Stimulated activated CD8-positive, alpha-beta memory T cell treated with anti-CD3 and anti-CD28 coated beads, Interleukin-15, amount 100 ng/mL, for 1 hour (primary cell): ENCODE measurements around the gene CCR7.

Source experiments
- DNase-seq: peaks from one replicate; pipeline ENCODE4 v3.0.0-alpha.2; 2020; ENCODE audit warnings: low read depth

Gene CCR7

GRCh38 chr17:40535924-40536294 lies 29.4 kb downstream of the CCR7 start:
- no peak for DNase-seq

- no peak for DNase-seq
These were observed 29.8 kb downstream of the CCR7 start for GRCh38 chr17:40535438-40535837.

GRCh38 chr17:40534371-40535189 lies 30.7 kb downstream of the CCR7 start:
- DNase-seq: no peak

- DNase-seq: no peak
These were observed 31.4 kb downstream of the CCR7 start for GRCh38 chr17:40533896-40534295.

DNA sequence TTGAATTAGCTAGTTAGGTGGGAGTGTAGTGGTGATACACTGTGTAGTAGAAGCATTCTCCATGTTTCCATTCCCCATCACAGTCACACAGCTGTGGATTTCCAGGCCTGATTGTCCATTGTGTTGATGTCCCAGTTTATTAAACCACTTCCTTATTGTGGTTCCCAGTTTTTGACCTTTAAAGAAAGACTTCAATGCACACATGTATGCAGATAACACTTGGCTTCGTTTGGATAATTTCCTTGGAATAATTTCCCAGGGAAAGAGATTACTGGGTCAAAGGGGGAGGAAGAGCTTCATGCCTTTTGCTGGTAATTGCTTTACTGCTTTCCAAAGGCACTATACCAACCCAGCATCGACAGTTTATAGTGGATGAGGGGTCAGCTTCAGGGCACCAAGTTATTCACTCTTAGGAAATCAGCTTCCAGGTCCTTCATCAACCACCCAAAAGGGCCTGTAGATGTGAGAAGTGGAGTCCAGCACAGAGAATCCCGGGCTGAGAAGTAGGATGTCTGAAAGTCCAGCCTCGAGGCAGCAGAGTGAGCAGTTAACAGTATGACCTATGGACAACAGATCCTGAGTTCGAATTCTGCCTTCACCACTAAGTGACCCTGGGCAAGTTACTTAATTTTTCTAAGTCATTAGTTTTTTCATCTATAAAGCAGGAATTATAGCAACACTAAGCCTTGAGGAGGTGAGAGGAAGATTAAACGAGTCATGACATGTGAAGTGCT lies 32.6 kb downstream of the CCR7 start:
- DNase-seq: no peak

GRCh38 chr17:40531051-40531991 lies 34.0 kb downstream of the CCR7 start:
- no peak for DNase-seq

DNA sequence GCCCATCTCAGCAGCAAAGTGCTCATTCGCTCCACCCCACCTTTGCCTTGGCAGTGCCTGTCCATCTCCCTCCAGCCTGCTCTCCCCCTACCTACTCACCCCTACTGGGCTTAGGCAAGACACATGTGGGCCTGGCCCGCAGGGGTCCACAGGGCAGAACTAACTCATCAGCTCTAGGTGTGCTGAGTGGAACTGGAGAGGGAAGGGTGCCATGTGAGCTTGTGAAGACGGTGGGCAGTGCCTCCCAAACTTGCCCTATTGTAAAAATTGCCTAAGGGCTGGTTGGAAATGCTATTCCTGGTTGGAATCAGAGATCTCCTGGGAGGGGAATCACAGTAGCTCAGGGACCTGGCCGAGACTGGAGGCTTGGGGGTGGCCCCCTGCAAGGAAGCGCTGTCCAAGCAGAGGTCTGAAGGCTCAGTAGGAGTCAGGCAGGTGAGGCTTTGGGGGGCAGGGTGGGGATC lies 34.7 kb downstream of the CCR7 start:
- no peak for DNase-seq

DNA sequence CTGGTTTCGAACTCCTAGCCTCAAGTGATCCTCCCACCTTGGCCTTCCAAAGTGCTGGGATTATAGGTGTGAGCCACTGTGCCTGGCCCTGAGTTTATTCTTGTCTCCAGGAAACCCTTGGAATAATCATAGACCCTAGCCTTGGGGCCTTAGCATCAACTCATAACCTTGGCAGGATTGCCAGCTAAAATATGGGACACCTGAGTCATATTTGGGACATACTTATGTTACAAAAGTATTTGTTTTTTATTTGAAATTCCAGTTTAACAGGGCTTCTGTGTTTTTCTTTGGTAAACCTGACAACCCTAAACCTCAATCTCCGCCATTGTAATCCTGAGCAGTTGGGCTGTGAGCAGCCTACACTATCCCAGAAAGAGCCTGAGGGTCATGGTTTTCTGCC lies 35.3 kb downstream of the CCR7 start:
- DNase-seq: no peak

GRCh38 chr17:40528692-40529417 lies 36.4 kb downstream of the CCR7 start:
- no peak for DNase-seq

DNA sequence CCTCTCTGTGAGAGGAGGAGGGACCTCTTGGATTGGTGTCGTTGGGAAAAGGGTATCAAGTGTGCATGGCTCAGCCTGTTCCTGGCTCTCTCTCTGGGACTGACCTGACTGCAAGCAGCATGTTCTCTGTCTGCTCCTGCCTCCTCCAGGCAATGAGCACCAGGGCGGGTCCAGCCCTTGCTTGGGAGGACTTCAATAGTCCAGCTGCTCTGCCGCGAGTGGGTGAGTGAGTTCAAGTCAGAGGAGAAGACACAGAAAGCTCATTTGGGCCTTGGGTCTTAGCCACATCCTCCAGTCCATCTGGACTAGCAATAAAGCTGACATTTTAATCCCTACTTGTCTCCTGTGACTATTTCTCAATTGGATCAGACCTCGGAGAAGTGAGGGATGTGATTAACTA lies 38.6 kb downstream of the CCR7 start:
- no peak for DNase-seq

- DNase-seq: no peak
These were observed 40.0 kb downstream of the CCR7 start for GRCh38 chr17:40525294-40525693.

DNA sequence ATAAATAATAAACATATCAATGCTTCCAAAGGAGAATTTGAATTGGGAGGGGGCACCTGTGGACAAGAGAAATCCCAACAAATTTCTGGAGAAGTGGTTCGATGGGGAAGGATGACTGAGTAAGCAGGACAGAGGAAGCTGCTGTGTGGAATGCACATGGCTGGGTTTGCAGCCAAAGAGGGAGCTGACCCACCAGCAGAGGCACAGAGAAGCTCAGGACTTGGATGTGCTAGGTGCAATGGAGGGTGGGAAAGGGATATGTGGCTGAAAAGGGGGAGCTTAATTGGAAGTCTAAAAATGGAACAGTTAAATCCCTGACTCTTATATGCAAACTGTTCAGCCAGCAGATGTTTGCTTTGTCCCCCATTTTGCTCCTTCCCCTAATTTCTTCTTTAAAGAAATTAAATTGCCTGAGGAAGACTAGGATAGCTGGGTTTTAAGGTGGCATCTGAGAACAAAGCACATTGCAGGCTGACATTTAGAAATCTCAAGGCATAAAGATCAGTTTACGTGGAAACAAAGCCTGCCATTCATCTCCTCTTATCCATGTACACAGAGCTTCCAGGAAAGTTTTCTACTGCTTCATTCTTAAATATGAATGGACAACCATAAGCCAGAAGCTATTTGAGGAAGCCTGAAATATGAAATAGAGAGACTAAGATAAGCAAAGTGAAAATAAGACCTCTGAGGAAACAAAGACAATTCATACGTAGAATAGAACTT lies 40.9 kb downstream of the CCR7 start:
- no peak for DNase-seq

DNA sequence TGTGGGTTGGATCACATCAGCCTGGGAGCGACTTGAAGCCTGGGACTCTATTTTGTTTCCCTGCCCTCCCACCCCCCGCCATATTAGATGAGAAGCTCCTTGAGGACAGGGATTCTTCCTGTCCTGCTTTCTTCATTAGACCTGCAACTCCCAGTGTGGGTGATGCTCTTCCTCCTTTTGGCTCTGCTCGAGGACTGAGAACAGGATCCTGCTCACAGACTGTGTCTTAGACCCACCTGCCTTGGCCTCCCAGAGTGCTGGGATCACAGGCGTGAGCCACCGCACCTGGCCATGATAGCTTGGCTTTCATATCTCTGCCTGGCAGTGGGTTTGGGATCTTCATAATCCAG lies 42.3 kb downstream of the CCR7 start:
- DNase-seq: no peak

DNA sequence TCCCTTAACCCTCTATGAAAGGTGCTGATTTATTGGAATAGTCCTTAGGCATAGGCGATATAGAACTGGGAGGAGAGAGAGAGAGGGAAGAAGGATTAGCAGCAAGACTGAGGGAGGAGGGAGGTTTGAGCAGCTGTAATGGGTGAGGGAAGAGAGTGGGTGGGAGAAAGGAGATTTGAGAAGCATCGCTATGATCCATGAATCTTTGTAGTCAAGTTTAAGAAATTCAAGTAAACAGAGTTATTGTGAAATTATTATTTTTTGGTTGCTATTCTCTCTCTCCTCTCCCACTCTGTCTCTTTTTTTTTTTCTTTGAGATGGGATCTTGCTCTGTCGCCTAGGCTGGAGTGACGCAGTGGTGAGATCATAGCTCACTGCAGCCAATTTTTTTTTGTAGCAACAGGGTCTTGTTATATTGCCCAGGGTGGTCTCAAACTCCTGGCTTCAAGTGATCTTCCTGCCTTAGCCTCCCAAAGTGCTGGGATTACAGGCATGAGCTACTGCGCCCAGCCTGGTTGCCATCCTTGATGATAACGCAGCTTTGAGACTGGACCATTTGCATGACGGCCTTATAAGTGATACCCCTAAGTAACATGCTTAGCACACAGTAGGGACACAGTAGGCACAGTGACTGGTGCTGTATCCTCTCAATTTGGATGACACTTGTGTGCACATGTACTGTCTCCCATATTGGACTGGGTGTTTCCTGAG lies 42.9 kb downstream of the CCR7 start:
- DNase-seq: no peak

DNA sequence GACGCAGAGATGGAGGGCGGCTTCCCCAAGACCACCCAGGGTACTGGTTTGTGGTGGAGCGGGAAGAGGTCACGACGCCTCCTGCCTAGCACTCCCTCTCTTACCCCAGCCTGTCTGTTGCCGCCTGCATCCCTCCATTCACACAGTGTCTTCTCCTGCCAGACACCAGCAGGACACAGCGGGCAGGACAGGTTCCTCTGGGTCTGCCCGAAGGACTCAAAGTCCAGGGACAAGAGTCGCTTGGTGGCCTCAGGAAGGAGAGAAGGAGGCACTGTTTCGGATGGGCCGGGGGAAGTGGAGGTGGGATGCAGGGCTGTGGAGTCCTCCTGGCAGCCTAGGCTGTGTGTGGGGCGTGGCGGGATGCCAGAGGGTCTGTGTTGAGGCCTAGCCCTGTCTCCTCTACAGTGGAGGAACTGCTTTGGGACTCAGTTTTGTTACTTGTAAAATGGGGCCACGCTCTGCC lies 44.2 kb downstream of the CCR7 start:
- no peak for DNase-seq

DNA sequence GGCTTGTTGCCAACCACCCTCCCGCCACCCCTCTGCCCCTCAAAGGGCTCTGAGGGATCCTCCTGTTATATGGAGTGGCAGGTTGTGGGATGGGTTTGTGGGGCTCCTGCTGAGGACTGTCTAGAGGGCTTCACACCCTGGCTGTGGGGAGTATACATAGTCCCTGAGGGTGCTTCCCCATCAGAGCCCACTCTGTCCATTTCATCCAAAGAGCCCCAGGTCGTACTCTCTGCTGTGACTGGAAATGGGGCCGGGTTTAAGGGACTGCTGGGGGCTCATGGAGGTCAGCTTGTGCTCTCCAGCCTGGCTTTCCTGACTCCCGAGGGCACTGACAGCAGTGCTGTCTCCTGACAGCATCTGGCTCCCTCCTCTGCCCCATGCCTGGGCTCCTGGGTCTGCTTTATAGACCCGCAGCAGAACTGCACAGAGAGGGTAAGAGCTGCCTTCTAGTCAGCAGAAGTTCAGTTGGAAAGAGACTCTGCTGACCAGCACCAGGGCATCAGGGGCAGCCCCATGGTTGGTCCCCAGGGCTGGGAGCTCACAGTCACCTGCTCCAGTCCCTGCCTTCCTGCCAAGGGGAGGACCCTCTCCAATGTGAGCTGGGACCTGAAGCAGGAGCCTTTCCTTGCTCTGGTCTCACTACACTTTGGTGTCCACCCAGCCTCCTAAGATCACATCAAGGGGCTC lies 46.0 kb downstream of the CCR7 start:
- DNase-seq: no peak

DNA sequence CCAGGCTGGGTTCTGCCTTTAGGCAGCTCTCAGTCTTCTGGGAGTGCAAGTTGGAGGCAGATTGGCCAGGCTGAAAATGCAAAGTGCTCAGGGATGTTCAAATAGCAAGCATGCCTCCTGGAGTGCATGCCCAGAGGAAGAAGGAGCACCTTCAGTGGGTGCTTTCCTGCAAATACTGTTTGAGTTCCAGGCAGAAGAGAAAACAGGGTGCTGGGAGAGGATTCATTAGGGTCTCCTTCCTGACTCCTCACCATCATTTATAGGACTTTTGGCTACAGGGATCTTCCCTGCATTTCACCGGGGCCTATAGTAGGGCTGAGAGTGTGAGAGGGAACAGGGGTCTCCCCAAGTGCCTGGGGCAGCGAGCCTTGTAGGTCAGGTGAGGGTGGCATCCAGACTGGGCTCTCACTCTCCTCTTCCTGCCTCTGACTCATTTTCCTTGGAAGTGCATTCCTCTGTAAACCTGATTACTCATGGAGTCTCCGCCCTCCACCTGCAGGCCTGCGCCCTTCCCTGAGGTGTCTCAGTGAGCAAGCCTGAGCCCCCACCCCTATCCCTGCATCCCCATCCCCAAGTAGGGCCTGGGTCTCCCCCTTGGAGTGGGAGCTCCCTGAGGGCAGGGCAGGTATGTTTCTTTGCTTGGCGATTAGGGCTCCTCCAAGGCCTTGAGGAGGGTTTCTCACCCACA lies 46.7 kb downstream of the CCR7 start:
- no peak for DNase-seq

DNA sequence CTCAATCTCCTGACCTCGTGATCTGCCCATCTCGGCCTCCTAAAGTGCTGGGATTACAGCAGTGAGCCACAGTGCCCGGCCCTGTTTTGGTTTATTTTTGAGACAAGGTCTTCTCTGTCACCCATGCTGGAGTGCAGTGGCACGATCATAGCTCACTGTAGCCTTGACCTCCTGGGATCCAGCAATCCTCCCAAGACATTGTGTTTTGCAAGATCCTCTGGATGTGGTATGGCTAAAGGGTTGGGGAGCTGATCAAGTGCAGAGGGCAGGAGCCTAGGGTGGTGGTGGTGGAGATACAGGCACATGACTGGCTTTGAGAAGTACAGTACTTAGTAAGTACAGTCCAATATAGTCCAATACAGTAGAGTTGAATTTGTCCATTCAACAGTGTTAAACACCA lies 47.3 kb downstream of the CCR7 start:
- no peak for DNase-seq

DNA sequence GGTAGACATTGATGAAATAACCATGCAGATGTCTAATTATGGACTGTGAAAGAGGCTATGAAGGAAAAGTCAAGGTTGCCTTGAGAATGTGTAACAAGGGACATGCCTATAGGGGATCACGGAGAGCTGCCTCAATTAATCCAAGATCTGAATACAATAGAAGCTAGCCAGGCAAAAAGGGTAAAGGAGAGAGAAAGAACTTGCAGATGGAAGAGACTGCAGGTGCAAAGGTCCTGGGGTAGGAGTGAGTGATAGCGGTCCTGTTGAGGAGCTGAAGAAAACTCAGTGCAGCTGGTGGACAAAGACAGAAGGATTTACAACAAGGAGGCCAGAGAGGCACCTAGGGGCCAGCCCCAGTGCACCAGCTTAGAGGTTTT lies 48.0 kb downstream of the CCR7 start:
- no peak for DNase-seq
